ENCODE data around the gene CACHD1.
"Not testable (repeated sequence)": the region's sequence is repeated elsewhere in the genome, so short reads cannot be mapped to it uniquely, and the experiment has no call there.

CACHD1 gene

GRCh38 chr1:64595871-64596515, 126.1 kb downstream of the CACHD1 start:
- no peak for TF ChIP-seq CTCF (IDR thresholded peaks at IDR 0.05; ENCODE audit: insufficient read depth, missing control alignments)
- no peak for DNase-seq (ENCODE audit: insufficient read length, low spot score)
- FAIRE-seq, result no peak

GRCh38 chr1:64597113-64597512, 127.2 kb downstream of the CACHD1 start:
- no peak for TF ChIP-seq CTCF (IDR thresholded peaks at IDR 0.05; ENCODE audit: insufficient read depth, missing control alignments)
- FAIRE-seq (no peak), DNase-seq (ENCODE audit: insufficient read length, low spot score) (no peak)

GRCh38 chr1:64598100-64598571, 128.2 kb downstream of the CACHD1 start:
- DNase-seq (ENCODE audit: insufficient read length, low spot score) (no peak), FAIRE-seq (no peak)
- no peak for TF ChIP-seq CTCF (IDR thresholded peaks at IDR 0.05; ENCODE audit: insufficient read depth, missing control alignments)

- DNase-seq (ENCODE audit: insufficient read length, low spot score) (no peak), FAIRE-seq (no peak)
- no peak for TF ChIP-seq CTCF (IDR thresholded peaks at IDR 0.05; ENCODE audit: insufficient read depth, missing control alignments)
These were observed 129.3 kb downstream of the CACHD1 start for GRCh38 chr1:64599242-64599641.

- DNase-seq (ENCODE audit: insufficient read length, low spot score) (no peak), FAIRE-seq (no peak)
- no peak for TF ChIP-seq CTCF (IDR thresholded peaks at IDR 0.05; ENCODE audit: insufficient read depth, missing control alignments)
These were observed 131.3 kb downstream of the CACHD1 start for GRCh38 chr1:64601207-64601606.

GRCh38 chr1:64608005-64608650, 138.2 kb downstream of the CACHD1 start:
- DNase-seq (ENCODE audit: insufficient read length, low spot score), result no peak
- no peak for TF ChIP-seq CTCF (IDR thresholded peaks at IDR 0.05; ENCODE audit: insufficient read depth, missing control alignments)
- no peak for FAIRE-seq

- DNase-seq (ENCODE audit: insufficient read length, low spot score), result no peak
- TF ChIP-seq CTCF (IDR thresholded peaks at IDR 0.05; ENCODE audit: insufficient read depth, missing control alignments), result no peak
These were observed 138.7 kb downstream of the CACHD1 start for GRCh38 chr1:64608651-64609048.

GRCh38 chr1:64610950-64611349, 141.0 kb downstream of the CACHD1 start:
- FAIRE-seq; DNase-seq (ENCODE audit: insufficient read length, low spot score): not testable (repeated sequence)

More at GRCh38 chr1:64608651-64609048, 138.7 kb downstream of the CACHD1 start:
- no peak for FAIRE-seq

Data from D721Med (cell line).